PFSK-1 (cell line): ENCODE results near the gene KCNQ1.

Experiments used
- FOXP2 ChIP-seq: optimal IDR thresholded peaks from 2 replicates; pipeline ENCODE3; 2011; ENCODE audit warnings: borderline replicate concordance, control low read depth, inconsistent platforms; ENCODE audit not compliant: insufficient read depth; ENCODE audit errors: extremely low read length, extremely low read depth
- POLR2AphosphoS5 ChIP-seq: IDR thresholded peaks from 2 replicates; pipeline ENCODE4 v1.6.1; 2012; ENCODE audit warnings: low read depth, mild to moderate bottlenecking, control low read depth, low read length, moderate library complexity
- SIN3A ChIP-seq: IDR thresholded peaks from 2 replicates; pipeline ENCODE4 v1.6.1; 2012; ENCODE audit warnings: mild to moderate bottlenecking, low read length, moderate library complexity, borderline replicate concordance; ENCODE audit not compliant: insufficient read depth
- TAF1 ChIP-seq: IDR thresholded peaks from 2 replicates; pipeline ENCODE4 v1.6.1; 2012; ENCODE audit warnings: low read length, control low read depth, borderline replicate concordance; ENCODE audit not compliant: insufficient read depth
- TF ChIP-seq, protein P1 (sequence below), 2 experiments: IDR thresholded peaks; 2 replicates each; pipeline versions ENCODE4 v1.6.1 to v1.8.0; 2011 to 2012; ENCODE audit warnings: low read depth in 2 of 2, low read length in 2 of 2, control low read depth in 1 of 2, inconsistent platforms in 1 of 2, mild to moderate bottlenecking in 1 of 2, moderate library complexity in 1 of 2; ENCODE audit not compliant: insufficient read depth in 1 of 2

Gene KCNQ1

GRCh38 chr11:2816941-2817421, 372.2 kb downstream of the KCNQ1 start:
- TF ChIP-seq POLR2AphosphoS5 = no peak
- TF ChIP-seq, protein P1, sequence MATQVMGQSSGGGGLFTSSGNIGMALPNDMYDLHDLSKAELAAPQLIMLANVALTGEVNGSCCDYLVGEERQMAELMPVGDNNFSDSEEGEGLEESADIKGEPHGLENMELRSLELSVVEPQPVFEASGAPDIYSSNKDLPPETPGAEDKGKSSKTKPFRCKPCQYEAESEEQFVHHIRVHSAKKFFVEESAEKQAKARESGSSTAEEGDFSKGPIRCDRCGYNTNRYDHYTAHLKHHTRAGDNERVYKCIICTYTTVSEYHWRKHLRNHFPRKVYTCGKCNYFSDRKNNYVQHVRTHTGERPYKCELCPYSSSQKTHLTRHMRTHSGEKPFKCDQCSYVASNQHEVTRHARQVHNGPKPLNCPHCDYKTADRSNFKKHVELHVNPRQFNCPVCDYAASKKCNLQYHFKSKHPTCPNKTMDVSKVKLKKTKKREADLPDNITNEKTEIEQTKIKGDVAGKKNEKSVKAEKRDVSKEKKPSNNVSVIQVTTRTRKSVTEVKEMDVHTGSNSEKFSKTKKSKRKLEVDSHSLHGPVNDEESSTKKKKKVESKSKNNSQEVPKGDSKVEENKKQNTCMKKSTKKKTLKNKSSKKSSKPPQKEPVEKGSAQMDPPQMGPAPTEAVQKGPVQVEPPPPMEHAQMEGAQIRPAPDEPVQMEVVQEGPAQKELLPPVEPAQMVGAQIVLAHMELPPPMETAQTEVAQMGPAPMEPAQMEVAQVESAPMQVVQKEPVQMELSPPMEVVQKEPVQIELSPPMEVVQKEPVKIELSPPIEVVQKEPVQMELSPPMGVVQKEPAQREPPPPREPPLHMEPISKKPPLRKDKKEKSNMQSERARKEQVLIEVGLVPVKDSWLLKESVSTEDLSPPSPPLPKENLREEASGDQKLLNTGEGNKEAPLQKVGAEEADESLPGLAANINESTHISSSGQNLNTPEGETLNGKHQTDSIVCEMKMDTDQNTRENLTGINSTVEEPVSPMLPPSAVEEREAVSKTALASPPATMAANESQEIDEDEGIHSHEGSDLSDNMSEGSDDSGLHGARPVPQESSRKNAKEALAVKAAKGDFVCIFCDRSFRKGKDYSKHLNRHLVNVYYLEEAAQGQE (IDR thresholded peaks at IDR 0.05; ENCODE audit: insufficient read depth in 1 of 2, low read depth in 2 of 2, low read length in 2 of 2) = no peak
- TF ChIP-seq SIN3A = no peak
- TF ChIP-seq FOXP2 = no peak
- TF ChIP-seq TAF1 = no peak

DNA sequence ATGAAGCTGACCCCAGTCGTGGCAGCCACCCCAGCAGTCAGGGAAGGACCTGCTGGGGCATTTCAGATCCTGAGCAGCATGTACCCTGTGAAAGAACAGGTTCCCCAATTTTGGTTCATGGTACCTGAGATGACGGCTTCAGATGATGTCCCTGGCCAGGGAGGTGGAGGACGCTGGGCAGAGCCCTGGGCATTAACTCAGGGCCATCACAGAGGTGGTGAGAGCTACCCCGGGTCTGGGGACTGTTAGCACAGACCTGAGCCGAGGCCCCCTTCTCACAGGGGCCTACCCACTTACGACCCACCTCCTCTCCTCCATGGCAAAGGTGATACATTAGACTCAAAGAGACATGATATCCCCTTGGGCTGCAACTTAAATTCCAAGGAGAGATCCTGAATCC, 372.6 kb downstream of the KCNQ1 start:
- TF ChIP-seq SIN3A = no peak
- TF ChIP-seq, protein P1 (IDR thresholded peaks at IDR 0.05; ENCODE audit: insufficient read depth in 1 of 2, low read depth in 2 of 2, low read length in 2 of 2) = no peak
- TF ChIP-seq POLR2AphosphoS5 = no peak
- no peak for TF ChIP-seq FOXP2
- no peak for TF ChIP-seq TAF1

- TF ChIP-seq TAF1 (no peak), POLR2AphosphoS5 (no peak), SIN3A (no peak), FOXP2 (no peak)
- TF ChIP-seq, protein P1 (IDR thresholded peaks at IDR 0.05; ENCODE audit: insufficient read depth in 1 of 2, low read depth in 2 of 2, low read length in 2 of 2) = no peak
These were observed 373.2 kb downstream of the KCNQ1 start for GRCh38 chr11:2818021-2818420.

- TF ChIP-seq TAF1 = no peak
- TF ChIP-seq POLR2AphosphoS5 = no peak
- TF ChIP-seq, protein P1 (IDR thresholded peaks at IDR 0.05; ENCODE audit: insufficient read depth in 1 of 2, low read depth in 2 of 2, low read length in 2 of 2) = no peak
- TF ChIP-seq SIN3A = no peak
- no peak for TF ChIP-seq FOXP2
These were observed 373.7 kb downstream of the KCNQ1 start for GRCh38 chr11:2818503-2818902.

- no peak for TF ChIP-seq POLR2AphosphoS5
- TF ChIP-seq FOXP2 = no peak
These were observed 374.5 kb downstream of the KCNQ1 start for GRCh38 chr11:2819316-2819715.
